HG03159 (cell line): Measurements from ENCODE around the gene RASGEF1B.

ENCODE experiments used
- ATAC-seq: cut with Tn5 transposase; IDR thresholded peaks from one replicate; pipeline ENCODE4 v1.9.1; 2021; ENCODE audit warnings: mild to moderate bottlenecking, moderate library complexity; ENCODE audit not compliant: unreplicated experiment

The RASGEF1B gene

GRCh38 chr4:81404294-81404693 lies 67.4 kb downstream of the RASGEF1B start:
- no peak for ATAC-seq

GRCh38 chr4:81399306-81400086 lies 72.2 kb downstream of the RASGEF1B start:
- ATAC-seq = no peak

- ATAC-seq = no peak
Observed at GRCh38 chr4:81398379-81398778, 73.3 kb downstream of the RASGEF1B start.

- ATAC-seq = no peak
Observed at GRCh38 chr4:81397635-81398034, 74.1 kb downstream of the RASGEF1B start.

- ATAC-seq = no peak
Observed at GRCh38 chr4:81395239-81395638, 76.5 kb downstream of the RASGEF1B start.

- no peak for ATAC-seq
Observed at GRCh38 chr4:81392164-81392563, 79.5 kb downstream of the RASGEF1B start.

- no peak for ATAC-seq
Observed at GRCh38 chr4:81389720-81390119, 82.0 kb downstream of the RASGEF1B start.

- ATAC-seq = no peak
Observed at GRCh38 chr4:81380437-81380836, 91.3 kb downstream of the RASGEF1B start.

- no peak for ATAC-seq
Observed at GRCh38 chr4:81378386-81378785, 93.3 kb downstream of the RASGEF1B start.

GRCh38 chr4:81377191-81377590 lies 94.5 kb downstream of the RASGEF1B start:
- no peak for ATAC-seq

GRCh38 chr4:81376720-81377119 lies 95.0 kb downstream of the RASGEF1B start:
- no peak for ATAC-seq
